Smooth muscle cell (in vitro differentiated cells): Measurements from ENCODE around the gene SMAD7. TPM values are rescaled to one million over a fixed set of nuclear protein-coding genes. Genes with fewer than 3 reads are reported as not detected.

ENCODE experiments used
- DNase-seq: peaks from one replicate; lab custom pipeline; 2025; ENCODE audit not compliant: unreplicated experiment; lab: John Stamatoyannopoulos, UW
- H2AFZ ChIP-seq: fragments of 200-600 bp; sonication (generic); 2 replicates; pipeline ENCODE4 v1.6.0; 2016; ENCODE audit warnings: antibody characterized with exemption, low read depth, mild to moderate bottlenecking
- H3F3A ChIP-seq: fragments of 200-600 bp; sonication (generic); 2 replicates; pipeline ENCODE4 v1.6.0; 2017; ENCODE audit warnings: antibody characterized with exemption, low read depth
- H3K27ac ChIP-seq: fragments of 200-600 bp; sonication (generic); 2 replicates; pipeline ENCODE4 v1.5.1; 2016; ENCODE audit warnings: low read depth, mild to moderate bottlenecking
- H3K27me3 ChIP-seq: fragments of 200-600 bp; sonication (generic); 2 replicates; pipeline ENCODE4 v1.6.1; 2016; ENCODE audit warnings: low read depth, mild to moderate bottlenecking
- H3K36me3 ChIP-seq: fragments of 200-600 bp; sonication (generic); 2 replicates; pipeline ENCODE4 v1.5.1; 2016; ENCODE audit warnings: low read depth
- H3K4me1 ChIP-seq: fragments of 200-600 bp; sonication (generic); 2 replicates; pipeline ENCODE4 v1.5.1; 2016; ENCODE audit warnings: low read depth
- H3K4me2 ChIP-seq: fragments of 200-600 bp; sonication (generic); 2 replicates; pipeline ENCODE4 v1.6.0; 2016; ENCODE audit warnings: mild to moderate bottlenecking
- H3K4me3 ChIP-seq: fragments of 200-600 bp; sonication (generic); 2 replicates; pipeline ENCODE4 v1.5.1; 2016; ENCODE audit warnings: mild to moderate bottlenecking
- H3K79me2 ChIP-seq: fragments of 200-600 bp; sonication (generic); 2 replicates; pipeline ENCODE4 v1.6.0; 2016; ENCODE audit warnings: low read depth, mild to moderate bottlenecking
- H3K9ac ChIP-seq: fragments of 200-600 bp; sonication (generic); 2 replicates; pipeline ENCODE4 v1.6.0; 2016; ENCODE audit warnings: low read depth
- H3K9me3 ChIP-seq: fragments of 200-600 bp; sonication (generic); replicated peaks from 2 replicates; pipeline ENCODE4 v1.5.1; 2016; ENCODE audit warnings: low read depth
- H4K20me1 ChIP-seq: fragments of 200-600 bp; sonication (generic); 2 replicates; pipeline ENCODE4 v1.6.0; 2016; ENCODE audit warnings: low read depth
- CTCF ChIP-seq: fragments of 200-600 bp; sonication (generic); IDR thresholded peaks from 2 replicates; pipeline ENCODE4 v1.5.1; 2017; ENCODE audit warnings: borderline replicate concordance, mild to moderate bottlenecking, antibody characterized with exemption; ENCODE audit not compliant: insufficient read depth, poor library complexity, severe bottlenecking
- WGBS: methylation state at CpG from one replicate; pipeline ENCODE4 v1.1.7; 2016; ENCODE audit warnings: low lambda C conversion rate; 5-methylcytosine and 5-hydroxymethylcytosine counted together
- polyA plus RNA-seq: library from polyadenylated mRNA; unstranded; fragments of >200 nt; fragmentation: Nextera tagmentation; extraction: Ambion mirVana; gene quantifications from 2 replicates; pipeline ENCODE4 v1.2.1, GENCODE V29; 2016
- total RNA-seq: library from RNA; depleted of rRNA; stranded (reverse); fragments of >200 nt; gene quantifications from 2 replicates; pipeline ENCODE4 v1.2.3, GENCODE V29; 2014

Gene SMAD7
- total and polyA plus RNA-seq, 2 experiments from 2014 or later, result 114 to 134 TPM

- Histone ChIP-seq H3K9ac (no peak overlapping the region), H2AFZ (no peak overlapping the region), H4K20me1 (no peaks in the 10 kb centered on the region), H3K4me2 (no peak overlapping the region), H3K36me3 (no peaks in the 10 kb centered on the region), H3K79me2 (no peaks in the 10 kb centered on the region), H3K27ac (no peak overlapping the region), H3F3A (peaks cover 22% of the 10 kb centered on the region), H3K4me3 (no peak overlapping the region), H3K4me1 (peaks cover 5% of the 10 kb centered on the region), H3K27me3 (no peaks in the 10 kb centered on the region), H3K9me3 (no peaks in the 10 kb centered on the region)
- WGBS, result 86% methylated on average over 8 of the region's 8 CpGs
- no peak for DNase-seq
- TF ChIP-seq CTCF, result no peak
Observed at GRCh38 chr18:48896326-48896874, 54.4 kb downstream of the SMAD7 start.

DNA sequence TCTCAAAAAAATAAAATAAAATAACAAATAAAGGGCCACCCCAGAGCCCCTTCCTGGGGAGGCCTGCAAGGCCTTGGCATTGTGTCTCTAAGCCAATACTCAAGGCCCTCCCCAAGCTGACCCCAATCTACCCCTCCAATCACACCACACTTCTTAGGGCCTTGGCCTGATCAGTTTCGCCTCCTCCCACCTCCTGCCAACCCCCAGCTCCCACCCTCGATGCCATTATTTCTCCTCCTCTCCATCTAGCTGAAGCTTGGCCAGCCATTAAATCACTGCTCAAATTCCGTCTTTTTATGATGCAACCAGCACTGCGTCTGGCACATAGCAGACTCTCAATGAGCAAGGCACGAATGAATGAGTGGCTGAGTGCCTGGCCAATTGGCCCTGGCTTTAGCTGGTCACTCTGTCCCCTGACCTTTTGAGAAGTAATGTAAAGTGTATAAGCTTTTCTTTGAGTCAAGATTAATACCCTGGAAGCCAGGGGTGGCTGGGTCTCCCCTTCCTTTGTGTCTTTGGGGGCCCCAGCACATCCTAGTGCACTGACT, 55.9 kb downstream of the SMAD7 start:
- Histone ChIP-seq H3K27me3 (no peaks in the 10 kb centered on the region), H3K4me3 (no peak overlapping the region), H2AFZ (no peak overlapping the region), H3K79me2 (no peaks in the 10 kb centered on the region), H3K4me2 (no peak overlapping the region), H3K9me3 (no peaks in the 10 kb centered on the region), H3K27ac (no peak overlapping the region), H4K20me1 (no peaks in the 10 kb centered on the region), H3F3A (peaks cover 15% of the 10 kb centered on the region), H3K9ac (no peak overlapping the region), H3K4me1 (peaks cover 5% of the 10 kb centered on the region), H3K36me3 (no peaks in the 10 kb centered on the region)
- no peak for TF ChIP-seq CTCF
- DNase-seq, result no peak
- WGBS, result 58% methylated on average over 5 of the region's 5 CpGs

DNA sequence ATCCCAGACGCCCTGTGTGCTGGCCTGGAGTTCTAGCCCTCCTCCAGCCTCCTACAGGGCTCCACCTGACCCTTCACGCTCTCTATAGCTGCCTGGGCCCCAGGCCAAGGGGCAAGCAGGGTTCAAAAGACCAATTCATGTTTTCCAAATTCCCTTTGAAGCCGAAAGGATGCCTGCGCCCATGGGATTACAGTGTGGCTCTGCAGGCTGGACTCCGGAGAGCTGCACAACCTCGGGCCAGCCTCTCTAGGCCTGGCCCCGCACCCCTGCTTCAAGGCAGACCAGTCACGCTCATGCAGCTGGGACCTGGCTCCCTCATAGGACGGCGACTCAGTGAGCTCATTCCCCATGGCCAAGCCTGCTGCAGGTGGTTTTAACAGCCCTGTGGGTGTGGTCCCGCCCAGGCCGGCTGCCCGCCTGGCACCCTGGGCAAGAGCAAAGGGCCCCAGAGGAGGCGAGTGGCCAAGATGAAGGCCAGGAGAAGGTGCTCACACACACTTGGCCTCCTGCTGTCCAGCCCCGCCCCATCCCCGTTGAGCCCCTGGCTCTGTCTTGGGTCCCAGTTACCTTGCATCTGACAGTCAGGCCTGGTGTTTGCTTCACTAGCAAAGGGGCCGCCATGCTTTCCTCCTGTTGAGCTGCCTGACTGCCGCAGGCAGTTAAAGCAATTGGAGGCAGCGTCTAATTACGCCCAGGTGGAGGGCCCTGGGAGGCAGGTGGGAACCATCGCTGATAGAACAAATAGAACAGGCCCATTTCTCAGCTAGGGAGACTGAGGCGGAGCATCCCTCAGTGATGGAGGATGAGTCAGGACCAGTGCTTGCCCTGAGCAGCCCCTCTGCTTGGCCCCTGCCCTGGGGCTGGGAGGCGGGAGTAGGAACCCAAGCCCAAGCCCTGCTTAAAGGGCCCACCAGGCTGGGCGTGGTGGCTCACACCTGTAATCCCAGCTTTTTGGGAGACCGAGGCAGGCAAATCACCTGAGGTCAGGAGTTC, 56.9 kb downstream of the SMAD7 start:
- H3K27ac ChIP-seq, result no peak overlapping the region
- no peaks in the 10 kb centered on the region for H4K20me1 ChIP-seq
- H3K36me3 ChIP-seq, result no peaks in the 10 kb centered on the region
- peaks cover 2% of the 10 kb centered on the region for H3K79me2 ChIP-seq
- H2AFZ ChIP-seq, result no peak overlapping the region
- H3K4me2 ChIP-seq, result no peak overlapping the region
- no peaks in the 10 kb centered on the region for H3K9me3 ChIP-seq
- peaks cover 15% of the 10 kb centered on the region for H3F3A ChIP-seq
- no peak for DNase-seq
- no peaks in the 10 kb centered on the region for H3K27me3 ChIP-seq
- 92% methylated on average over 25 of the region's 25 CpGs for WGBS
- no peak overlapping the region for H3K9ac ChIP-seq
- TF ChIP-seq CTCF, result no peak
- H3K4me3 ChIP-seq, result no peak overlapping the region
- peaks cover 5% of the 10 kb centered on the region for H3K4me1 ChIP-seq
